ENCODE data around the gene C1QB. TPM values are rescaled to one million over a fixed set of nuclear protein-coding genes. Genes with fewer than 3 reads are reported as not detected.

The C1QB gene
- total RNA-seq, 6 donors from 2014 or later: 391 to 1,763 (median 1,026) TPM

DNA sequence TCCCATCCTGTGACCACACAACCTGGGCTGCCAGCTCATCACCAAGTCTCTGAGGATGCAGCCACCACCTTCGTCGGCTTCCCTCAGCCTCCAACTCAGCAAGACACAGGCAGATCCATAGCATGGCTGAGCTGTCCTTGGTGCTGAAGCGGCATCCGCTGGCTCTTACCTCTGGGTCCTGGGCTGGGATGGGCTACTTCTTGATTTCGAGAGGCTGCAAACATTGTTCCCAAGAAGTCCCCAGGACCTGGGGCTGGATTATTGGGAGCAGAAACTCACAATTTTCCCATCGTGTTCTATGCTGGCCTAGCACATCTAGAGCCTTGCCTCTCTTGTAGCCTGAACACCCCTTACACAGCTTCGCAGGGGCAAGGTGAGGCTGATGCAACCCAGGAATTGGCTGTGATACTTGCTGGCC is 41.5 kb upstream of the C1QB start:
- 19 to 23% methylated on average over 7 of the region's 7 CpGs for WGBS, 2 donors
- TF ChIP-seq POLR2AphosphoS5 (IDR thresholded peaks at IDR 0.05): no peak
- TF ChIP-seq EP300 (IDR thresholded peaks at IDR 0.05): no peak
- TF ChIP-seq POLR2A (IDR thresholded peaks at IDR 0.05): no peak
- TF ChIP-seq, protein P1, sequence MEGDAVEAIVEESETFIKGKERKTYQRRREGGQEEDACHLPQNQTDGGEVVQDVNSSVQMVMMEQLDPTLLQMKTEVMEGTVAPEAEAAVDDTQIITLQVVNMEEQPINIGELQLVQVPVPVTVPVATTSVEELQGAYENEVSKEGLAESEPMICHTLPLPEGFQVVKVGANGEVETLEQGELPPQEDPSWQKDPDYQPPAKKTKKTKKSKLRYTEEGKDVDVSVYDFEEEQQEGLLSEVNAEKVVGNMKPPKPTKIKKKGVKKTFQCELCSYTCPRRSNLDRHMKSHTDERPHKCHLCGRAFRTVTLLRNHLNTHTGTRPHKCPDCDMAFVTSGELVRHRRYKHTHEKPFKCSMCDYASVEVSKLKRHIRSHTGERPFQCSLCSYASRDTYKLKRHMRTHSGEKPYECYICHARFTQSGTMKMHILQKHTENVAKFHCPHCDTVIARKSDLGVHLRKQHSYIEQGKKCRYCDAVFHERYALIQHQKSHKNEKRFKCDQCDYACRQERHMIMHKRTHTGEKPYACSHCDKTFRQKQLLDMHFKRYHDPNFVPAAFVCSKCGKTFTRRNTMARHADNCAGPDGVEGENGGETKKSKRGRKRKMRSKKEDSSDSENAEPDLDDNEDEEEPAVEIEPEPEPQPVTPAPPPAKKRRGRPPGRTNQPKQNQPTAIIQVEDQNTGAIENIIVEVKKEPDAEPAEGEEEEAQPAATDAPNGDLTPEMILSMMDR (IDR thresholded peaks at IDR 0.05): no peak
- no peaks in the 10 kb centered on the region for H3K36me3 ChIP-seq
- ATAC-seq (ENCODE audit: low FRiP score in 2 of 2) (peak in 1 of 2 donors; percentile 38), DNase-seq (no peak)
- H3K27ac ChIP-seq: no peak overlapping the region
- H3K4me3 ChIP-seq: no peak overlapping the region
- H3K27me3 ChIP-seq: no peaks in the 10 kb centered on the region
- H3K9me3 ChIP-seq: no peaks in the 10 kb centered on the region
- no peaks in the 10 kb centered on the region for H3K4me1 ChIP-seq

DNA sequence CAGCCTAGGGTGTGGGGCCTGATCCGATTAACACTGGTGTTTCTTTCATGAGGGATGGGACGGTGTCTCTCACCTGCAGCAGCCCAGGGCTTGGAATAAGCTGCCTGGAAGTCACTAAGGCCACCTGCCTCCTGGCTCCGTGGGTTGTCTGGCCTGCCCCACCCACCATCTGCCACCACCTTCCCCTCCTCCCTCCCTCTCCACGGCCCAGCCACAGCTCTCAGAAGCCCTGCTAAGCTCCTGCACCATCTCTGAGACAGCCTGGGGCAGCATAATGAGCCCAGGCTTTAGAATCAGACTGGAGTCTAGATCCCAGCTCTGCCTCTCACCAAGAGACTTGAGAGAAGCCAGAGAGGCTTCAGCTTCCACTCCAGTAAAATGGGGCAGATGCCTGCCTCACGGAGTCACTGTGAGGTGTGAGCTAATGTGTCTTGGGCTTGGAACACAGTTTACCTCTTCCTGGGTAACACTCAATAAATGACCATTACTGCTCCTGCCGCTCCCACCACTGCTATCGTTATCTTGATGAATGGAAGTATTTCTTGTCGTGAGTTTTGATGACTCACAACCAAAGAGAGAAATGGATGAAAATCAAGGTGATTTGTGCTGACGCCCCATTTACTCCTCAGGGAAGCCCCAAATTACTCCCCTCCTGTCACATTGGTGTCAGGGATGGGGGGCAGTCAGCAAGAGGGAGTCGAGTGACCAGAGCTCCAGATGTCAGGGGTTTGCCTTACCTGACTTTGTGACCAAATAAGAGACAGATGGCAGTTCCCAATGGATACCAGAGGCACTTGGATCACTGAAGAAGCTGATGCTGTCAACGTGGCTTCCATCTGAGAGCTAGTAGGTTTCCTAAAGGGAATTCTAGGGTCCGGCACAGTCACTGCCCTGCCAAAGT is 40.1 kb upstream of the C1QB start:
- 38 to 60% methylated on average over 9 to 12 of the region's 12 CpGs for WGBS, 2 donors
- Histone ChIP-seq H3K27me3 (no peaks in the 10 kb centered on the region), H3K27ac (no peak overlapping the region), H3K9me3 (no peaks in the 10 kb centered on the region), H3K36me3 (no peaks in the 10 kb centered on the region), H3K4me1 (no peaks in the 10 kb centered on the region), H3K4me3 (no peak overlapping the region)
- no peak for TF ChIP-seq POLR2AphosphoS5 (IDR thresholded peaks at IDR 0.05)
- TF ChIP-seq POLR2A (IDR thresholded peaks at IDR 0.05): no peak
- TF ChIP-seq, protein P1 (IDR thresholded peaks at IDR 0.05): no peak
- ATAC-seq (ENCODE audit: low FRiP score in 2 of 2) (no peak), DNase-seq (no peak)

DNA sequence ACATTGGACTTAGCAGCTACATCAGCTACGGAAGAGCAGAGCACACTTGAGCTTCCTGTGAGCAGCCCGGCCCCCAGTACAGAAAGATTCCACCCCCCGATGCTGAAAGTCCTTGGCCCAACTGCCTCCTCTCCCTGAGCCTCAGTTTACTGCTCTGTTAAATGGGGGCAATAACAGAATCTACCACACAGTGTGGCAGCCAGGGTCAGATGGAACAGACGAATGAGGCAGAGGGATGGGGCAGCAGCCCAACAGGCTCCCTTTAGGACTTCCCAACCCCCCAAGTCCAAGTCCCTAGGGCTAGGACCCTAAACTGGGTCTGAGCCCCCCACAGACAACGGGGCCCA is 39.5 kb upstream of the C1QB start:
- ATAC-seq (ENCODE audit: low FRiP score in 2 of 2) (no peak), DNase-seq (no peak)
- no peak overlapping the region for H3K27ac ChIP-seq
- H3K36me3 ChIP-seq: no peaks in the 10 kb centered on the region
- no peaks in the 10 kb centered on the region for H3K9me3 ChIP-seq
- no peaks in the 10 kb centered on the region for H3K4me1 ChIP-seq
- peaks cover 0 to 2% (median 0%) of the 10 kb centered on the region in 4 donors for H3K27me3 ChIP-seq
- H3K4me3 ChIP-seq: no peak overlapping the region
- WGBS, 2 donors: 53 to 79% methylated on average over 4 to 5 of the region's 5 CpGs
- TF ChIP-seq POLR2AphosphoS5 (IDR thresholded peaks at IDR 0.05) (no peak), EP300 (IDR thresholded peaks at IDR 0.05) (no peak), POLR2A (IDR thresholded peaks at IDR 0.05) (no peak)
- TF ChIP-seq, protein P1 (IDR thresholded peaks at IDR 0.05): no peak

DNA sequence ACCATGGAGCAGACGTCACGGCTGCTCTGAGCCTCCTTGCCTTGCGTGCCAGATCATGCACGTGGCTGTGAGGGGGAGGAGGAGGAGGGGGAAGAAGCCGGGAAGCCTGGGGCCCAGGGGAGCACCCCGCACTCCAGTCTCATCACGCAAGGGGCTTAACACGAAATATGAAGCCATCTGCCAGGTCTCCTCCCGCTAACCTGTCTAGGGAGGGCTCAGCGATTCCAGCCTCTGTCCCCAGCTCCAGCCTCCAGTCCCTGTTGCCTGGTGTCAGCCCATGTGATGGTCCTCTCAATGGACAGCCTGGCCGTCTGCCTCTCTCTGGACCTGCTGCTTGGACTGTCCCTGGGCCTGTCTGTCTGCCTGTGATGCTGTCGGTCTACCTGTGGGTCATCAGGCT is 39.1 kb upstream of the C1QB start:
- Histone ChIP-seq H3K36me3 (no peaks in the 10 kb centered on the region), H3K27me3 (peaks cover 0 to 2% (median 0%) of the 10 kb centered on the region in 4 donors), H3K9me3 (no peaks in the 10 kb centered on the region), H3K4me1 (no peaks in the 10 kb centered on the region), H3K27ac (no peak overlapping the region), H3K4me3 (no peak overlapping the region)
- WGBS, 2 donors: 49 to 55% methylated on average over 12 of the region's 12 CpGs
- no peak for TF ChIP-seq POLR2AphosphoS5 (IDR thresholded peaks at IDR 0.05)
- TF ChIP-seq, protein P1 (IDR thresholded peaks at IDR 0.05): no peak
- TF ChIP-seq POLR2A (IDR thresholded peaks at IDR 0.05): no peak
- no peak for TF ChIP-seq EP300 (IDR thresholded peaks at IDR 0.05)
- DNase-seq (no peak), ATAC-seq (ENCODE audit: low FRiP score in 2 of 2) (no peak)

DNA sequence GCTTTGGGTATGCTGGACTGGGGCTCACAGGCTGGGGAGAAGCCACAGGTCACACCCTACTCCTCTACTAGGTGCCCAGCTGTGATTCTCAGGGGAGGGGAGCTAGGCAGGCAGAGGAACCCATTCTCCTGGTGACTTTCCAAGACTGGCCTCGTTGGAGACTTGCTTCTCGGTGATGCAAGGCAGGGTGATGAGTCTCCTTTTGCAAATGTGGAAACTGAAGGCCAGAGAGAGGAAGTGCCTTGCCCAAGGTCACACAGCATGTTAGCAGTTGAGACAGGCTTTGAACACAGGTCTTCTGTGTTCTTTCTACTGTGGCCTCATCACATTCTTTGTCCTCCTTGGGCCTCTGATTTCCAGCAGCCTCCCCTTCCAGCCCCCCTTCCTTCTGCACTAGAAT is 37.1 kb upstream of the C1QB start:
- DNase-seq (no peak), ATAC-seq (ENCODE audit: low FRiP score in 2 of 2) (no peak)
- H3K27me3 ChIP-seq: peaks cover 0 to 2% (median 0%) of the 10 kb centered on the region in 4 donors
- no peaks in the 10 kb centered on the region for H3K4me1 ChIP-seq
- H3K4me3 ChIP-seq: no peak overlapping the region
- H3K36me3 ChIP-seq: no peaks in the 10 kb centered on the region
- no peak for TF ChIP-seq POLR2AphosphoS5 (IDR thresholded peaks at IDR 0.05)
- TF ChIP-seq, protein P1 (IDR thresholded peaks at IDR 0.05): no peak
- no peak for TF ChIP-seq EP300 (IDR thresholded peaks at IDR 0.05)
- no peak for TF ChIP-seq POLR2A (IDR thresholded peaks at IDR 0.05)
- H3K9me3 ChIP-seq: no peaks in the 10 kb centered on the region
- H3K27ac ChIP-seq: no peak overlapping the region
- 42% methylated on average over 2 of the region's 2 CpGs; no CpG with 5 or more reads in 1 of the 2 donors for WGBS, 2 donors

All from upper lobe of left lung (tissue), 6 donors.